ENCODE data around the gene KIAA1328.

- TF ChIP-seq POLR2A (IDR thresholded peaks at IDR 0.05), result no peak
- no peak for TF ChIP-seq POLR2AphosphoS5 (IDR thresholded peaks at IDR 0.05; ENCODE audit: insufficient read depth in 1 of 2, low read depth in 1 of 2)
- TF ChIP-seq, protein P1, sequence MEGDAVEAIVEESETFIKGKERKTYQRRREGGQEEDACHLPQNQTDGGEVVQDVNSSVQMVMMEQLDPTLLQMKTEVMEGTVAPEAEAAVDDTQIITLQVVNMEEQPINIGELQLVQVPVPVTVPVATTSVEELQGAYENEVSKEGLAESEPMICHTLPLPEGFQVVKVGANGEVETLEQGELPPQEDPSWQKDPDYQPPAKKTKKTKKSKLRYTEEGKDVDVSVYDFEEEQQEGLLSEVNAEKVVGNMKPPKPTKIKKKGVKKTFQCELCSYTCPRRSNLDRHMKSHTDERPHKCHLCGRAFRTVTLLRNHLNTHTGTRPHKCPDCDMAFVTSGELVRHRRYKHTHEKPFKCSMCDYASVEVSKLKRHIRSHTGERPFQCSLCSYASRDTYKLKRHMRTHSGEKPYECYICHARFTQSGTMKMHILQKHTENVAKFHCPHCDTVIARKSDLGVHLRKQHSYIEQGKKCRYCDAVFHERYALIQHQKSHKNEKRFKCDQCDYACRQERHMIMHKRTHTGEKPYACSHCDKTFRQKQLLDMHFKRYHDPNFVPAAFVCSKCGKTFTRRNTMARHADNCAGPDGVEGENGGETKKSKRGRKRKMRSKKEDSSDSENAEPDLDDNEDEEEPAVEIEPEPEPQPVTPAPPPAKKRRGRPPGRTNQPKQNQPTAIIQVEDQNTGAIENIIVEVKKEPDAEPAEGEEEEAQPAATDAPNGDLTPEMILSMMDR (IDR thresholded peaks at IDR 0.05), result no peak
Measured at GRCh38 chr18:36814994-36815393, 13.9 kb upstream of the KIAA1328 start.

All from vagina (tissue), 2 donors.